ENCODE measurements around the gene KLF7. TPM values are rescaled to one million over a fixed set of nuclear protein-coding genes. Genes with fewer than 3 reads are reported as not detected.

Gene KLF7
- total RNA-seq, result 28.4 and 33.5 TPM in 2 replicates

GRCh38 chr2:207165121-207166038, at the start of gene KLF7:
KLF7 (minus strand) TSS chr2:207165948; CDS start chr2:207165568, 380 bp downstream.

Small RNA genes within 50 kb of the gene (small RNA-seq; reads per million reads assigned to genes)
- gene MIR2355 (5.5 reads per million, percentile 93 among the genes with 10 or more reads in this experiment), gene MIR7845 (0.08 reads per million)

Other genes starting within 250 kb of the KLF7 start
- gene CPO, start 226.4 kb downstream of the KLF7 start, total RNA-seq, result 0.19 TPM in 1 of 2 replicates, not detected in the other